ENCODE results near the gene ATP8A1.

DNA sequence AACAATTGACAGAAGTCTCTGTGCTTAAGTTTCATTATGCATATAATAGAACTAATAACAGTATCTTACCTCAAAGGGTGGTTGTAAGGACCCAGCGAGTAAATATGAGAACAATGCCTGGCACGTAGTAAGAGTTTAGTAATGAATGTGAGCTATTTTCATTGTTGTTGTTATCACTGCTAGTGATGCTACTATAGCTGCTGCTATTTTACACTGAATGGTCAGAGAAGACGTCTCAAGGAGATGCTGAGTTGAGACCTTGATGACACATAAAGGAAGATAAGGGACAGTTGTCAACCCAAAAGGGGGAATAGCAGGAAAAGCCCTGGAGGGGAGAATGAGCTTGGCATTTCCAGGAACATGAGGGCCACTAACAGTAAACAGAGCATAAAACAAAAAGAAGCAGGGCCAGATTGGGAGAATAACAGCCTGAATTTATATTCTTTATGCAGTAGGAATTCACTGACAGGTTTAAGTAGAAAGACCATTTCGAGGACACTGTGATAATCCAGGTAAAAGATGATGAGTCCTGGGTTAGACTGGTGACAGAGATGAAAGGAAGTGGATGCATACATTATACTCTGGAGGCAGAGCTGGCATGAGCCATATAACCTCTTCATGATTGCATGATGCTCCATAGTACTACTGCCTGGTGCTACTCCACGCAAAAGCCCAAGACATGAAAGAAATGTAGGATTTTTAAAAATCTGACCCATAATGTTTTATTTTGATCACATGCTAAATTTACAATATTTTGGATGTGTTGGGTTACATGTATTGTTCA is 23.1 kb downstream of the ATP8A1 start:
- TF ChIP-seq, protein P1, sequence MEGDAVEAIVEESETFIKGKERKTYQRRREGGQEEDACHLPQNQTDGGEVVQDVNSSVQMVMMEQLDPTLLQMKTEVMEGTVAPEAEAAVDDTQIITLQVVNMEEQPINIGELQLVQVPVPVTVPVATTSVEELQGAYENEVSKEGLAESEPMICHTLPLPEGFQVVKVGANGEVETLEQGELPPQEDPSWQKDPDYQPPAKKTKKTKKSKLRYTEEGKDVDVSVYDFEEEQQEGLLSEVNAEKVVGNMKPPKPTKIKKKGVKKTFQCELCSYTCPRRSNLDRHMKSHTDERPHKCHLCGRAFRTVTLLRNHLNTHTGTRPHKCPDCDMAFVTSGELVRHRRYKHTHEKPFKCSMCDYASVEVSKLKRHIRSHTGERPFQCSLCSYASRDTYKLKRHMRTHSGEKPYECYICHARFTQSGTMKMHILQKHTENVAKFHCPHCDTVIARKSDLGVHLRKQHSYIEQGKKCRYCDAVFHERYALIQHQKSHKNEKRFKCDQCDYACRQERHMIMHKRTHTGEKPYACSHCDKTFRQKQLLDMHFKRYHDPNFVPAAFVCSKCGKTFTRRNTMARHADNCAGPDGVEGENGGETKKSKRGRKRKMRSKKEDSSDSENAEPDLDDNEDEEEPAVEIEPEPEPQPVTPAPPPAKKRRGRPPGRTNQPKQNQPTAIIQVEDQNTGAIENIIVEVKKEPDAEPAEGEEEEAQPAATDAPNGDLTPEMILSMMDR (IDR thresholded peaks at IDR 0.05; ENCODE audit: low read depth, low read length, poor library complexity, severe bottlenecking): no peak
- TF ChIP-seq EZH2phosphoT487 (IDR thresholded peaks at IDR 0.05; ENCODE audit: borderline replicate concordance, low read length): no peak
